SK-N-SH (cell line): ENCODE results near the gene CARD19. TPM values are rescaled to one million over a fixed set of nuclear protein-coding genes. Genes with fewer than 3 reads are reported as not detected.

Source experiments
- CTCF ChIA-PET: fragments of 300-600, 350-600 bp; formaldehyde crosslinking; extraction: SDS; loops from one replicate; lab custom pipeline; 2021; lab: Yijun Ruan, JAX
- POLR2A ChIA-PET: fragments of 350-600 bp; sonication (Branson Sonifier 250); formaldehyde crosslinking; extraction: SDS; loops from one replicate; lab custom pipeline; 2020; ENCODE audit warnings: antibody characterized with exemption, inconsistent platforms; lab: Yijun Ruan, JAX
- DNase-seq: peaks from one replicate; pipeline ENCODE4 v3.0.0; 2012
- H2AFZ ChIP-seq: fragments of 200-600 bp; sonication (generic); 2 replicates; pipeline ENCODE4 v1.8.1; 2016; ENCODE audit warnings: antibody characterized with exemption, mild to moderate bottlenecking, low read depth
- H3F3A ChIP-seq: fragments of 200-600 bp; sonication (generic); replicated peaks from 2 replicates; pipeline ENCODE3; 2016; ENCODE audit warnings: antibody characterized with exemption, mild to moderate bottlenecking; ENCODE audit not compliant: insufficient read depth
- H3K27ac ChIP-seq, 2 experiments: fragments of 200-500 bp in 1 of 2; fragments of 200-600 bp in 1 of 2; sonication (Bioruptor generic) in 1 of 2; sonication (generic), shearing (Covaris generic) in 1 of 2; 2 replicates each; pipeline versions ENCODE4 v1.5.1 to v1.6.1; 2014 to 2016; ENCODE audit warnings: low read depth in 2 of 2, inconsistent platforms in 1 of 2, low read length in 1 of 2, mild to moderate bottlenecking in 1 of 2, mixed read lengths in 1 of 2
- H3K27me3 ChIP-seq: fragments of 200-600 bp; sonication (generic), shearing (Covaris generic); 2 replicates; pipeline ENCODE4 v1.6.1; 2016; ENCODE audit warnings: mixed run types; ENCODE audit not compliant: insufficient read depth
- H3K36me3 ChIP-seq, 2 experiments: fragments of 200-500 bp in 1 of 2; fragments of 200-600 bp in 1 of 2; sonication (Bioruptor generic) in 1 of 2; sonication (generic) in 1 of 2; replicated peaks in 1 of 2; 2 replicates each; pipeline versions ENCODE3 to v1.5.1; 2014 to 2016; ENCODE audit warnings: low read length in 1 of 2, mild to moderate bottlenecking in 1 of 2; ENCODE audit not compliant: insufficient read depth in 2 of 2, control insufficient read depth in 1 of 2
- H3K4me1 ChIP-seq, 2 experiments: fragments of 200-500 bp in 1 of 2; fragments of 200-600 bp in 1 of 2; sonication (Bioruptor generic) in 1 of 2; sonication (generic), shearing (Covaris generic) in 1 of 2; 2 replicates each; pipeline versions ENCODE4 v1.5.1 to v1.6.1; 2014 to 2016; ENCODE audit warnings: low read depth in 1 of 2, low read length in 1 of 2, mixed run types in 1 of 2; ENCODE audit not compliant: insufficient read depth in 2 of 2, control insufficient read depth in 1 of 2
- H3K4me2 ChIP-seq: fragments of 200-600 bp; sonication (generic), shearing (Covaris generic); 2 replicates; pipeline ENCODE4 v1.6.1; 2017; ENCODE audit warnings: mixed run types
- H3K4me3 ChIP-seq, 2 experiments: fragments of 200-500 bp in 1 of 2; fragments of 200-600 bp in 1 of 2; sonication (Bioruptor generic) in 1 of 2; sonication (generic), shearing (Covaris generic) in 1 of 2; 2 replicates each; pipeline versions ENCODE4 v1.5.1 to v1.8.1; 2014 to 2016; ENCODE audit warnings: low read depth in 2 of 2, inconsistent platforms in 1 of 2, low read length in 1 of 2, mild to moderate bottlenecking in 1 of 2, mixed read lengths in 1 of 2, moderate library complexity in 1 of 2
- H3K79me2 ChIP-seq: fragments of 200-600 bp; sonication (generic); 2 replicates; pipeline ENCODE4 v1.8.1; 2017; ENCODE audit warnings: mild to moderate bottlenecking; ENCODE audit not compliant: insufficient read depth
- H3K9ac ChIP-seq: fragments of 200-600 bp; sonication (generic); 2 replicates; pipeline ENCODE4 v1.6.1; 2017; ENCODE audit warnings: mixed run types
- H3K9me2 ChIP-seq: fragments of 200-600 bp; sonication (generic); 2 replicates; pipeline ENCODE4 v1.6.1; 2017; ENCODE audit warnings: mixed run types
- H3K9me3 ChIP-seq: fragments of 200-600 bp; sonication (generic); 2 replicates; pipeline ENCODE4 v1.6.1; 2017; ENCODE audit warnings: mixed run types, mild to moderate bottlenecking, moderate library complexity
- H4K20me1 ChIP-seq: fragments of 200-600 bp; sonication (generic); 2 replicates; pipeline ENCODE4 v1.6.1; 2017; ENCODE audit warnings: mild to moderate bottlenecking, mixed run types; ENCODE audit not compliant: insufficient read depth
- EP300 ChIP-seq, 2 experiments: IDR thresholded peaks; 2 replicates each; pipeline versions ENCODE4 v1.4.0 to v1.6.1; 2012; ENCODE audit warnings: borderline replicate concordance in 1 of 2, low read depth in 1 of 2, low read length in 1 of 2
- FOXM1 ChIP-seq: IDR thresholded peaks from 2 replicates; pipeline ENCODE4 v1.4.0; 2012; ENCODE audit warnings: low read depth, mild to moderate bottlenecking
- GABPA ChIP-seq: IDR thresholded peaks from 2 replicates; pipeline ENCODE4 v1.4.0; 2012; ENCODE audit warnings: low read depth, mild to moderate bottlenecking
- GATA2 ChIP-seq: sonication (generic); formaldehyde crosslinking; IDR thresholded peaks from 2 replicates; pipeline ENCODE4 v1.5.0; 2020; ENCODE audit warnings: mild to moderate bottlenecking, missing genetic modification reagents
- IRF3 ChIP-seq: fragments of 150-350 bp; IDR thresholded peaks from 2 replicates; pipeline ENCODE4 v1.6.1; 2016; ENCODE audit warnings: mild to moderate bottlenecking, low read depth, low read length
- PBX3 ChIP-seq: IDR thresholded peaks from 2 replicates; pipeline ENCODE4; 2012
- POLR2AphosphoS5 ChIP-seq: IDR thresholded peaks from 2 replicates; pipeline ENCODE4 v1.6.1; 2012; ENCODE audit warnings: low read depth, low read length
- RCOR1 ChIP-seq: fragments of 150-350 bp; IDR thresholded peaks from 2 replicates; pipeline ENCODE4 v1.6.1; 2017; ENCODE audit warnings: antibody characterized with exemption, low read length
- RFX5 ChIP-seq: IDR thresholded peaks from 2 replicates; pipeline ENCODE4 v1.6.1; 2012; ENCODE audit warnings: mild to moderate bottlenecking, improper control_type of control experiment, low read length
- RXRA ChIP-seq: IDR thresholded peaks from 2 replicates; pipeline ENCODE4 v1.4.0; 2012; ENCODE audit warnings: low read depth, mild to moderate bottlenecking, borderline replicate concordance
- SIN3A ChIP-seq: IDR thresholded peaks from 2 replicates; pipeline ENCODE4 v1.6.1; 2012; ENCODE audit warnings: low read depth, mild to moderate bottlenecking, low read length, moderate library complexity, borderline replicate concordance
- SMC3 ChIP-seq: IDR thresholded peaks from 2 replicates; pipeline ENCODE4 v1.6.1; 2012; ENCODE audit warnings: low read depth, low read length, improper control_type of control experiment
- TAF1 ChIP-seq: IDR thresholded peaks from 2 replicates; pipeline ENCODE4 v1.6.1; 2012; ENCODE audit warnings: low read depth, mild to moderate bottlenecking, low read length, moderate library complexity, borderline replicate concordance
- TCF12 ChIP-seq: IDR thresholded peaks from 2 replicates; pipeline ENCODE4 v1.4.0; 2012
- TEAD4 ChIP-seq: IDR thresholded peaks from 2 replicates; pipeline ENCODE4 v1.4.0; 2012; ENCODE audit warnings: mild to moderate bottlenecking, borderline replicate concordance; ENCODE audit not compliant: insufficient read depth
- USF1 ChIP-seq: IDR thresholded peaks from 2 replicates; pipeline ENCODE4 v1.4.0; 2012; ENCODE audit warnings: low read depth, borderline replicate concordance
- ZBTB33 ChIP-seq: IDR thresholded peaks from 2 replicates; pipeline ENCODE4 v1.4.0; 2012; ENCODE audit warnings: low read depth, borderline replicate concordance
- WGBS: methylation state at CpG from one replicate; pipeline ENCODE4 v1.1.6; 2017; ENCODE audit warnings: low lambda C conversion rate; 5-methylcytosine and 5-hydroxymethylcytosine counted together
- polyA plus RNA-seq, 3 experiments: library from polyadenylated mRNA; depleted of rRNA; stranded (reverse); fragments of >200 nt; gene quantifications; 2 replicates each; pipeline ENCODE4 v1.2.3, GENCODE V29; 2012

CARD19 gene
- polyA plus RNA-seq, 1 of the 3 experiments (the other 2 are of a cell fraction), result 165 TPM

- no peak overlapping the region for H2AFZ ChIP-seq
- no peaks in the 10 kb centered on the region for H4K20me1 ChIP-seq
- H3K27ac ChIP-seq, result no peak overlapping the region
- H3K4me1 ChIP-seq, result peaks cover 0 to 2% of the 10 kb centered on the region in 2 experiments; a peak in 1 of 4 replicates
- H3K36me3 ChIP-seq, result no peaks in the 10 kb centered on the region
- TF ChIP-seq GABPA, result no peak
- no peak for TF ChIP-seq TEAD4
- no peak for TF ChIP-seq SMC3
- TF ChIP-seq RCOR1, result no peak
- TF ChIP-seq POLR2AphosphoS5, result no peak
- TF ChIP-seq EP300 (IDR thresholded peaks at IDR 0.05; ENCODE audit: borderline replicate concordance in 1 of 2, low read depth in 1 of 2, low read length in 1 of 2), result no peak
- TF ChIP-seq TAF1, result no peak
- no peak for TF ChIP-seq GATA2 (CRISPR knock-in tag)
- no peak for TF ChIP-seq IRF3
- TF ChIP-seq RXRA, result no peak
- no peak for TF ChIP-seq SIN3A
- H3K9me3 ChIP-seq, result no peaks in the 10 kb centered on the region
- H3K79me2 ChIP-seq, result no peaks in the 10 kb centered on the region
- 85% methylated on average over 20 of the region's 53 CpGs for WGBS
- no peaks in the 10 kb centered on the region for H3K9me2 ChIP-seq
- no peaks in the 10 kb centered on the region for H3F3A ChIP-seq
- CTCF ChIA-PET, result interaction anchor here (2.7 kb wide), 1 partner anchor 55 kb away, joined by 7 read pairs; no protein-coding TSS in a partner anchor
- peak overlapping the region in 1 of 2 experiments; percentile 22; a peak in 2 of 4 replicates for H3K4me3 ChIP-seq
- H3K9ac ChIP-seq, result no peak overlapping the region
- H3K4me2 ChIP-seq, result no peak overlapping the region
- no peaks in the 10 kb centered on the region for H3K27me3 ChIP-seq
- POLR2A ChIA-PET, result no interaction called here
- peak; percentile 57 for DNase-seq
Measured at GRCh38 chr9:93059011-93059714, 36.9 kb upstream of the CARD19 start.

GRCh38 chr9:93059715-93060578 is 36.1 kb upstream of the CARD19 start:
- Histone ChIP-seq H3K27ac (no peak overlapping the region), H3K9ac (no peak overlapping the region), H2AFZ (no peak overlapping the region), H3K36me3 (no peaks in the 10 kb centered on the region), H3K9me3 (no peaks in the 10 kb centered on the region), H3F3A (no peaks in the 10 kb centered on the region), H3K4me2 (no peak overlapping the region), H3K4me1 (peaks cover 0 to 1% of the 10 kb centered on the region in 2 experiments; a peak in 1 of 4 replicates), H3K27me3 (no peaks in the 10 kb centered on the region), H3K9me2 (no peaks in the 10 kb centered on the region), H3K79me2 (no peaks in the 10 kb centered on the region), H4K20me1 (no peaks in the 10 kb centered on the region), H3K4me3 (no peak overlapping the region)
- DNase-seq, result no peak
- 83% methylated on average over 4 of the region's 7 CpGs for WGBS
- POLR2A ChIA-PET, result no interaction called here
- CTCF ChIA-PET, result interaction anchor here (0.6 to 2.7 kb wide), 2 partner anchors 53 to 56 kb away, joined by 3 to 7 read pairs; no protein-coding TSS in a partner anchor
- no peak for TF ChIP-seq PBX3
- no peak for TF ChIP-seq USF1
- no peak for TF ChIP-seq SIN3A
- no peak for TF ChIP-seq RFX5
- TF ChIP-seq FOXM1, result no peak
- TF ChIP-seq RXRA, result no peak
- no peak for TF ChIP-seq EP300 (IDR thresholded peaks at IDR 0.05; ENCODE audit: borderline replicate concordance in 1 of 2, low read depth in 1 of 2, low read length in 1 of 2)
- no peak for TF ChIP-seq POLR2AphosphoS5
- no peak for TF ChIP-seq ZBTB33
- no peak for TF ChIP-seq RCOR1
- no peak for TF ChIP-seq SMC3
- TF ChIP-seq GABPA, result no peak
- TF ChIP-seq TCF12, result no peak
